Left kidney (tissue), 2 donors: ENCODE results near the gene ACAP2. TPM values are rescaled to one million over a fixed set of nuclear protein-coding genes. Genes with fewer than 3 reads are reported as not detected.
"Not testable (repeated sequence)": the region's sequence is repeated elsewhere in the genome, so short reads cannot be mapped to it uniquely, and the experiment has no call there.

Source experiments
- DNase-seq: peaks from one replicate; pipeline ENCODE4 v3.0.0-alpha.2; 2013
- polyA plus RNA-seq: library from polyadenylated mRNA; unstranded; fragments of 120-200 nt; gene quantifications from one replicate; pipeline ENCODE4 v1.2.1, GENCODE V29; 2013; ENCODE audit not compliant: insufficient read length

Gene ACAP2
- polyA plus RNA-seq, 1 donor = 43.9 TPM

GRCh38 chr3:195446359-195446758 lies 3.5 kb upstream of the ACAP2 start:
- DNase-seq = no peak

GRCh38 chr3:195445885-195446284 lies 3.1 kb upstream of the ACAP2 start:
- no peak for DNase-seq

GRCh38 chr3:195443391-195443989 lies 670 bp upstream of the ACAP2 start:
- DNase-seq = no peak

- DNase-seq = peak; percentile 40
These were observed 738 bp downstream of the ACAP2 start for GRCh38 chr3:195441992-195442572.

GRCh38 chr3:195441476-195441991 lies 1.3 kb downstream of the ACAP2 start:
- no peak for DNase-seq

GRCh38 chr3:195441051-195441450 lies 1.8 kb downstream of the ACAP2 start:
- no peak for DNase-seq

- DNase-seq = no peak
These were observed 2.4 kb downstream of the ACAP2 start for GRCh38 chr3:195440379-195440778.

GRCh38 chr3:195438371-195438770 lies 4.4 kb downstream of the ACAP2 start:
- DNase-seq = no peak

GRCh38 chr3:195425849-195426248 lies 17.0 kb downstream of the ACAP2 start:
- no peak for DNase-seq

- DNase-seq = no peak
These were observed 19.0 kb downstream of the ACAP2 start for GRCh38 chr3:195423818-195424217.

- DNase-seq = no peak
These were observed 21.4 kb downstream of the ACAP2 start for GRCh38 chr3:195421400-195421799.

- no peak for DNase-seq
These were observed 26.0 kb downstream of the ACAP2 start for GRCh38 chr3:195416795-195417194.

- DNase-seq = no peak
These were observed 31.0 kb downstream of the ACAP2 start for GRCh38 chr3:195411836-195412235.

- no peak for DNase-seq
These were observed 32.3 kb downstream of the ACAP2 start for GRCh38 chr3:195410546-195410945.

- no peak for DNase-seq
These were observed 35.0 kb downstream of the ACAP2 start for GRCh38 chr3:195407531-195408409.

GRCh38 chr3:195405651-195406050 lies 37.2 kb downstream of the ACAP2 start:
- DNase-seq = no peak

- no peak for DNase-seq
These were observed 38.9 kb downstream of the ACAP2 start for GRCh38 chr3:195403841-195404408.

GRCh38 chr3:195403244-195403643 lies 39.6 kb downstream of the ACAP2 start:
- DNase-seq = no peak

- DNase-seq = no peak
These were observed 40.9 kb downstream of the ACAP2 start for GRCh38 chr3:195401943-195402342.

- DNase-seq = not testable (repeated sequence)
These were observed 44.4 kb downstream of the ACAP2 start for GRCh38 chr3:195398460-195398859.

GRCh38 chr3:195397524-195397923 lies 45.3 kb downstream of the ACAP2 start:
- DNase-seq = no peak

- no peak for DNase-seq
These were observed 47.5 kb downstream of the ACAP2 start for GRCh38 chr3:195395208-195395816.
